Neutrophil (primary cell): Measurements from ENCODE around the gene PPIL4.

Source experiments
- H3K27ac ChIP-seq: fragments of 200-600 bp; sonication (generic); 2 replicates; pipeline ENCODE4 v1.5.1; 2016; ENCODE audit warnings: mild to moderate bottlenecking, moderate library complexity
- H3K27me3 ChIP-seq: fragments of 200-600 bp; sonication (generic); 2 replicates; pipeline ENCODE4 v1.6.0; 2016; ENCODE audit warnings: mild to moderate bottlenecking
- H3K36me3 ChIP-seq: fragments of 200-600 bp; sonication (generic); 2 replicates; pipeline ENCODE4 v1.5.1; 2017
- H3K4me1 ChIP-seq, 2 experiments: fragments of 200-600 bp in 1 of 2; sonication (generic) in 1 of 2; 1 replicate in 1 of 2; 2 replicates in 1 of 2; pipeline versions ENCODE4 v1.5.1 to v1.6.1; 2013 to 2016; ENCODE audit warnings: low read depth in 1 of 2, low read length in 1 of 2, mild to moderate bottlenecking in 1 of 2, moderate library complexity in 1 of 2; ENCODE audit not compliant: control insufficient read depth in 1 of 2, insufficient read depth in 1 of 2
- H3K4me3 ChIP-seq, 2 experiments: fragments of 200-600 bp in 1 of 2; sonication (generic) in 1 of 2; 1 replicate in 1 of 2; 2 replicates in 1 of 2; pipeline ENCODE4 v1.5.1; 2013 to 2016; ENCODE audit warnings: low read depth in 1 of 2, low read length in 1 of 2, mild to moderate bottlenecking in 1 of 2, moderate library complexity in 1 of 2
- H3K9me3 ChIP-seq: fragments of 200-600 bp; sonication (generic); 2 replicates; pipeline ENCODE4 v1.5.1; 2016
- TF ChIP-seq, protein P1 (sequence below): fragments of 200-600 bp; sonication (generic); IDR thresholded peaks from 2 replicates; pipeline ENCODE4 v1.5.1; 2016; ENCODE audit warnings: antibody characterized with exemption

The PPIL4 gene

DNA sequence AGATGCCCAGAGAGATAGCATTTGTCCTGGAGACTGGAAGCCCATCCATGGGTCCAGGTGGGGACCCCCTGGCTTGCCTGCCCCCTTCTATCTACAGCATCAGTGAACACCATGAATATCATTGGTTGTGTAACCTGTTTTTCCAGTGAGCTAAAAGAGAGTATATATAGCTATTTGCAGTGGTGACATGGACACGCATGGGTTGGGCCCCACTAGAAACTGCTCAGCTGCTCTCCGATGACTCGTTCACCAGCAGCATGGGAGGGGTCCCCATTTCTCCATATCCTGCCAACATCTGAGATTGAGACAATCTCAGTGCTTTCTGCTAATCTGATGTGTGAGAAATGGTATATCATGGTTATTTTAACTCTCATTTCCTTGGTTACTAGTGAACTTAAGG, 57.0 kb downstream of the PPIL4 start:
- Histone ChIP-seq H3K27me3 (no peaks in the 10 kb centered on the region), H3K36me3 (no peaks in the 10 kb centered on the region), H3K4me3 (no peak overlapping the region), H3K27ac (no peak overlapping the region), H3K4me1 (peaks cover 9 to 13% of the 10 kb centered on the region in 2 experiments), H3K9me3 (no peaks in the 10 kb centered on the region)
- TF ChIP-seq, protein P1, sequence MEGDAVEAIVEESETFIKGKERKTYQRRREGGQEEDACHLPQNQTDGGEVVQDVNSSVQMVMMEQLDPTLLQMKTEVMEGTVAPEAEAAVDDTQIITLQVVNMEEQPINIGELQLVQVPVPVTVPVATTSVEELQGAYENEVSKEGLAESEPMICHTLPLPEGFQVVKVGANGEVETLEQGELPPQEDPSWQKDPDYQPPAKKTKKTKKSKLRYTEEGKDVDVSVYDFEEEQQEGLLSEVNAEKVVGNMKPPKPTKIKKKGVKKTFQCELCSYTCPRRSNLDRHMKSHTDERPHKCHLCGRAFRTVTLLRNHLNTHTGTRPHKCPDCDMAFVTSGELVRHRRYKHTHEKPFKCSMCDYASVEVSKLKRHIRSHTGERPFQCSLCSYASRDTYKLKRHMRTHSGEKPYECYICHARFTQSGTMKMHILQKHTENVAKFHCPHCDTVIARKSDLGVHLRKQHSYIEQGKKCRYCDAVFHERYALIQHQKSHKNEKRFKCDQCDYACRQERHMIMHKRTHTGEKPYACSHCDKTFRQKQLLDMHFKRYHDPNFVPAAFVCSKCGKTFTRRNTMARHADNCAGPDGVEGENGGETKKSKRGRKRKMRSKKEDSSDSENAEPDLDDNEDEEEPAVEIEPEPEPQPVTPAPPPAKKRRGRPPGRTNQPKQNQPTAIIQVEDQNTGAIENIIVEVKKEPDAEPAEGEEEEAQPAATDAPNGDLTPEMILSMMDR = no peak

DNA sequence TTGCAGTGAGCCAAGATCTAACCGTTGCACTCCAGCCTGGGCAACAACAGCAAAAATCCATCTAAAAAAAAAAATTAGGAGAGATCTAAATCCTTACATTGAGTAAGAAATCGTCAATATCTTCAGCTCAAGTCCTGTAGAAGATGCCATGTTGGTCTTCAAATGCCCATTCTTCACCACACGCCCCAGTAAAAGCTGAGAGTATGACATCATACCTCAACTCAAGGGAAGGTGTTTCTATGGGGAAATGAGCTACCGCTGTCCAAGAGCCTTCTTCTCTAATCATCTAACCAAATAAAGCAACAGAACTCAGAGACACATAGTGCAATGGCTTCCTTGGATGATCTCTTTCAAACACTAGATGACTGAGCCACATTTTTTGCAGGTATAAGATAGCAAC, 58.5 kb downstream of the PPIL4 start:
- Histone ChIP-seq H3K36me3 (no peaks in the 10 kb centered on the region), H3K4me3 (no peak overlapping the region), H3K27me3 (no peaks in the 10 kb centered on the region), H3K9me3 (no peaks in the 10 kb centered on the region), H3K27ac (no peak overlapping the region), H3K4me1 (peaks cover 19 to 20% of the 10 kb centered on the region in 2 experiments)
- TF ChIP-seq, protein P1 = no peak

GRCh38 chr6:149484733-149485700, 60.8 kb downstream of the PPIL4 start, which contains the start of gene ZC3H12D:
Gene ZC3H12D, minus strand, starts transcription at chr6:149485014. Its CDS starts 10,471 bp downstream, at chr6:149474543.
- Histone ChIP-seq H3K4me1 (peaks cover 29 to 30% of the 10 kb centered on the region in 2 experiments), H3K36me3 (no peaks in the 10 kb centered on the region), H3K9me3 (no peaks in the 10 kb centered on the region), H3K27me3 (no peaks in the 10 kb centered on the region), H3K27ac (peak within 1 kb of the TSS; percentile 79), H3K4me3 (no peak within 1 kb of the TSS)
- TF ChIP-seq, protein P1 = no peak

DNA sequence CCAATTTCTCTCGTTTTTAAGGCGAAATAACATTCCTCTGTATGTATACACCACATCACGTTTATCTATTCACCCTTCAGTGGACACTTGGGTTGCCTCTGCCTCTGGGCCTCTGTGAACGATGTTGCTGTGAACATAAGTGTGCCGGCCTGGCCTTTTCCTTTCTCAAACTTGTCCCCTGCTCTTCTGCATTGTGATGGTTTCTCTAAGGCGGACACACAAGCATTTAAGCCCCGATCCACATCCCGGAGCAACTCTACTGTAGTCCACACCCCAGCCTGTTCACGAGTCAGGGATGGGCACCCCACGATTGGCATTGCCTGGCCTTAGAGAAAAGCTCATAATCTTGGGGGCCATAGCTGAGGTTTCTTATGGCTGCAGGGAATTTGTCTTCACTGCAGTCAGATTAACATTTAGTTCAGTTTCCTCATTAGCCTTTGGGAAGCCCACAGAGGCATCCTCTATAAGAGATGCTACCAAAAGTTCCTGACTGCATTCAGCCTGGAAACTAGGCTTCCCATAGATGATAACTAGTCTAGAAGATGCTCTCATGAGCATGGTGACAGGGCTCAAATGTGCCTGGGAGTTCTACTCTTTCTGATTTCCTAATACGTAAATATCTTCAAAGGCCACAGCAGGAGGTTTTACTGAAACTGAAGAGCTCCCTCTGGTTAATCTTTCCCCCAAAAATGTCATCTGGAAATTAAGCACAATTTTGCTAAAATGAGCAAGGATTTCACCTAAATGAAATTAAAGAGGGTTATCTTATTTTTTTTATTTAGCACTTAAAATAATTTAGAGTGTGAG, 61.8 kb downstream of the PPIL4 start:
- no peak overlapping the region for H3K4me3 ChIP-seq
- H3K27me3 ChIP-seq = no peaks in the 10 kb centered on the region
- H3K9me3 ChIP-seq = no peaks in the 10 kb centered on the region
- H3K36me3 ChIP-seq = no peaks in the 10 kb centered on the region
- H3K4me1 ChIP-seq = peaks cover 29 to 30% of the 10 kb centered on the region in 2 experiments
- TF ChIP-seq, protein P1 = no peak
- H3K27ac ChIP-seq = peak overlapping the region; percentile 79

- H3K9me3 ChIP-seq = no peaks in the 10 kb centered on the region
- H3K27ac ChIP-seq = peak overlapping the region; percentile 79
- peaks cover 29 to 30% of the 10 kb centered on the region in 2 experiments for H3K4me1 ChIP-seq
- no peak overlapping the region for H3K4me3 ChIP-seq
- H3K27me3 ChIP-seq = no peaks in the 10 kb centered on the region
- TF ChIP-seq, protein P1 = no peak
- H3K36me3 ChIP-seq = no peaks in the 10 kb centered on the region
Measured at GRCh38 chr6:149483334-149483725, 62.5 kb downstream of the PPIL4 start.
